GM23338 (cell line): ENCODE results near the gene HDAC8. TPM values are rescaled to one million over a fixed set of nuclear protein-coding genes. Genes with fewer than 3 reads are reported as not detected.

Experiments used
- ATAC-seq: fragments of 200-7000 bp; cut with Tn5 transposase; 3 replicates; pipeline ENCODE4 v1.9.1; 2020
- DNase-seq: peaks from one replicate; pipeline ENCODE4 v3.0.0-alpha.2; 2015; ENCODE audit warnings: low spot score
- H2AFZ ChIP-seq: fragments of 200-600 bp; sonication (generic); 2 replicates; pipeline ENCODE4 v1.8.0; 2016; ENCODE audit warnings: antibody characterized with exemption, mild to moderate bottlenecking, moderate library complexity
- H3F3A ChIP-seq: fragments of 200-600 bp; sonication (generic); replicated peaks from 2 replicates; pipeline ENCODE4 v1.8.0; 2017; ENCODE audit warnings: antibody characterized with exemption, mixed run types, low read depth
- H3K27ac ChIP-seq: fragments of 200-600 bp; sonication (generic); 2 replicates; pipeline ENCODE4 v1.6.1; 2016; ENCODE audit warnings: low read depth
- H3K27me3 ChIP-seq: fragments of 200-600 bp; sonication (generic); 2 replicates; pipeline ENCODE4 v1.8.0; 2016; ENCODE audit warnings: mild to moderate bottlenecking, mixed run types, moderate library complexity; ENCODE audit not compliant: insufficient read depth
- H3K36me3 ChIP-seq: fragments of 200-600 bp; sonication (generic); 2 replicates; pipeline ENCODE4 v1.8.0; 2016; ENCODE audit warnings: mild to moderate bottlenecking; ENCODE audit not compliant: insufficient read depth
- H3K4me1 ChIP-seq: fragments of 200-600 bp; sonication (generic); 2 replicates; pipeline ENCODE4 v1.8.0; 2016; ENCODE audit warnings: mild to moderate bottlenecking, moderate library complexity; ENCODE audit not compliant: insufficient read depth
- H3K4me2 ChIP-seq: fragments of 200-600 bp; sonication (generic); 2 replicates; pipeline ENCODE4 v1.7.1; 2017; ENCODE audit warnings: mixed run types
- H3K4me3 ChIP-seq: fragments of 200-600 bp; sonication (generic); 2 replicates; pipeline ENCODE4 v1.6.1; 2016; ENCODE audit warnings: mixed run types
- H3K79me2 ChIP-seq: fragments of 200-600 bp; sonication (generic); replicated peaks from 2 replicates; pipeline ENCODE4 v1.8.0; 2017; ENCODE audit warnings: mild to moderate bottlenecking; ENCODE audit not compliant: insufficient read depth
- H3K9me2 ChIP-seq: fragments of 200-600 bp; sonication (generic); 2 replicates; pipeline ENCODE4 v1.8.0; 2017; ENCODE audit not compliant: insufficient read depth
- H4K20me1 ChIP-seq: fragments of 200-600 bp; sonication (generic); replicated peaks from 2 replicates; pipeline ENCODE4 v1.8.0; 2017; ENCODE audit warnings: mild to moderate bottlenecking; ENCODE audit not compliant: insufficient read depth
- H3K27ac Mint-ChIP-seq: 2 replicates; pipeline ENCODE4 v1.8.0; 2020; ENCODE audit warnings: inconsistent platforms, mild to moderate bottlenecking, moderate library complexity, mixed read lengths
- H3K27me3 Mint-ChIP-seq: 3 replicates; pipeline ENCODE4 v1.8.0; 2022; ENCODE audit warnings: low read depth, mild to moderate bottlenecking, moderate library complexity, mixed read lengths, inconsistent platforms; ENCODE audit not compliant: insufficient read depth, poor library complexity
- H3K36me3 Mint-ChIP-seq: 3 replicates; pipeline ENCODE4 v1.8.0; 2021; ENCODE audit warnings: low read depth, mild to moderate bottlenecking, inconsistent platforms, moderate library complexity, mixed read lengths
- H3K4me1 Mint-ChIP-seq: 3 replicates; pipeline ENCODE4 v1.8.0; 2020; ENCODE audit warnings: mild to moderate bottlenecking, inconsistent platforms, mixed read lengths
- H3K4me3 Mint-ChIP-seq: 3 replicates; pipeline ENCODE4 v1.8.0; 2021; ENCODE audit warnings: moderate library complexity, mild to moderate bottlenecking, inconsistent platforms, mixed read lengths
- H3K9me3 Mint-ChIP-seq: 3 replicates; pipeline ENCODE4 v1.8.0; 2020; ENCODE audit warnings: moderate library complexity, mild to moderate bottlenecking, inconsistent platforms, mixed read lengths
- EZH2 ChIP-seq: fragments of 200-600 bp; sonication (generic); IDR thresholded peaks from one replicate; pipeline ENCODE4 v1.8.0; 2017; ENCODE audit warnings: antibody characterized with exemption, mild to moderate bottlenecking, low read depth; ENCODE audit not compliant: unreplicated experiment
- EZH2phosphoT487 ChIP-seq: fragments of 200-600 bp; sonication (generic); IDR thresholded peaks from one replicate; pipeline ENCODE4 v1.8.1; 2018; ENCODE audit warnings: antibody characterized with exemption; ENCODE audit not compliant: unreplicated experiment
- JUNB ChIP-seq: IDR thresholded peaks from one replicate; pipeline ENCODE4 v1.6.1; 2016; ENCODE audit warnings: antibody characterized with exemption; ENCODE audit not compliant: unreplicated experiment
- POLR2AphosphoS5 ChIP-seq: IDR thresholded peaks from 2 replicates; pipeline ENCODE4 v1.6.1; 2016; ENCODE audit warnings: antibody characterized with exemption, low read depth
- STAT1 ChIP-seq: IDR thresholded peaks from one replicate; pipeline ENCODE4 v1.6.1; 2016; ENCODE audit warnings: antibody characterized with exemption; ENCODE audit not compliant: unreplicated experiment
- ZNF114 ChIP-seq: fragments of 250-450 bp; sonication (Bioruptor Pico); IDR thresholded peaks from 2 replicates; pipeline ENCODE4 v1.5.0; 2020; ENCODE audit warnings: mild to moderate bottlenecking, moderate library complexity
- polyA plus RNA-seq: library from polyadenylated mRNA; unstranded; fragments of >200 nt; fragmentation: Nextera tagmentation; extraction: Ambion mirVana; gene quantifications from 2 replicates; pipeline ENCODE4 v1.2.1, GENCODE V29; 2016
- total RNA-seq: library from RNA; depleted of rRNA; stranded (reverse); fragments of >200 nt; shearing (Covaris generic); gene quantifications from 2 replicates; pipeline ENCODE4 v1.2.3, GENCODE V29; 2014
- TF ChIP-seq, protein P1 (sequence below): IDR thresholded peaks from one replicate; pipeline ENCODE4 v1.6.1; 2018; ENCODE audit warnings: antibody characterized with exemption; ENCODE audit not compliant: unreplicated experiment
- TF ChIP-seq, protein P2 (sequence below): fragments of 250-450 bp; sonication (Bioruptor Pico); IDR thresholded peaks from 2 replicates; pipeline ENCODE4 v1.5.0; 2020; ENCODE audit warnings: mild to moderate bottlenecking, moderate library complexity
- TF ChIP-seq, protein P3 (sequence below), 2 experiments: fragments of 200-600 bp in 1 of 2; sonication (generic) in 1 of 2; conservative IDR thresholded peaks; 2 replicates each; pipeline versions ENCODE4 v1.5.1 to v1.6.1; 2016 to 2017; ENCODE audit warnings: antibody characterized with exemption in 2 of 2, low read depth in 2 of 2, mild to moderate bottlenecking in 2 of 2, moderate library complexity in 1 of 2
- TF ChIP-seq, protein P4 (sequence below): IDR thresholded peaks from 2 replicates; pipeline ENCODE4 v1.6.1; 2016; ENCODE audit warnings: antibody characterized with exemption

HDAC8 gene
- total and polyA plus RNA-seq, 2 experiments from 2014 or later: 21.6 to 28.7 TPM

DNA sequence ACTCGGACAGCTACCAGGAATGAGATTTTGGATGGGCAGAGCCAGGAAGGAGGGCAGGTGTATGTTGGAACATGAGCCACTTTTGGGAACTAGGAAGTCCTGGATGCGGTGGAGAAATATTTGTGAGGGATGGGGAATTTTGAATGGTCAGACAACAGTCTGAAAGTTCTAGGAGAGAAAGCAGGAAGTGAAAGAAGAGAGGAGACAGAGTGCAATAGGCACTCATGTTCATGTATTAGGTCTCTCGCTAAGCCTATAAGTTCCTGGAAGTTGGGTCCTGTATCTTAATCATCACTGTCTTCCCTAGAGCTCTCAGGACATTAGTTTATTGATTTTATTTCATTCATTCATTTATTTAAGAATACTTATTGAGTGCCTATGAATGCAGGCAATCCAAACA is 201.2 kb downstream of the HDAC8 start:
- Histone ChIP-seq H3K79me2 (no peaks in the 10 kb centered on the region), H4K20me1 (no peaks in the 10 kb centered on the region), H3K4me1 (no peaks in the 10 kb centered on the region), H2AFZ (no peak overlapping the region), H3K27ac (no peak overlapping the region), H3K27me3 (no peaks in the 10 kb centered on the region), H3K9me2 (no peaks in the 10 kb centered on the region), H3K4me3 (no peak overlapping the region), H3K36me3 (no peaks in the 10 kb centered on the region), H3K4me2 (no peak overlapping the region), H3F3A (no peaks in the 10 kb centered on the region)
- no peak for DNase-seq
- Mint-ChIP-seq H3K27me3 (peaks cover 2% of the 10 kb centered on the region), H3K9me3 (no peaks in the 10 kb centered on the region), H3K4me1 (peaks cover 12% of the 10 kb centered on the region), H3K36me3 (no peaks in the 10 kb centered on the region), H3K27ac (no peak overlapping the region), H3K4me3 (no peak overlapping the region)
- no peak for ATAC-seq
- TF ChIP-seq, protein P1, sequence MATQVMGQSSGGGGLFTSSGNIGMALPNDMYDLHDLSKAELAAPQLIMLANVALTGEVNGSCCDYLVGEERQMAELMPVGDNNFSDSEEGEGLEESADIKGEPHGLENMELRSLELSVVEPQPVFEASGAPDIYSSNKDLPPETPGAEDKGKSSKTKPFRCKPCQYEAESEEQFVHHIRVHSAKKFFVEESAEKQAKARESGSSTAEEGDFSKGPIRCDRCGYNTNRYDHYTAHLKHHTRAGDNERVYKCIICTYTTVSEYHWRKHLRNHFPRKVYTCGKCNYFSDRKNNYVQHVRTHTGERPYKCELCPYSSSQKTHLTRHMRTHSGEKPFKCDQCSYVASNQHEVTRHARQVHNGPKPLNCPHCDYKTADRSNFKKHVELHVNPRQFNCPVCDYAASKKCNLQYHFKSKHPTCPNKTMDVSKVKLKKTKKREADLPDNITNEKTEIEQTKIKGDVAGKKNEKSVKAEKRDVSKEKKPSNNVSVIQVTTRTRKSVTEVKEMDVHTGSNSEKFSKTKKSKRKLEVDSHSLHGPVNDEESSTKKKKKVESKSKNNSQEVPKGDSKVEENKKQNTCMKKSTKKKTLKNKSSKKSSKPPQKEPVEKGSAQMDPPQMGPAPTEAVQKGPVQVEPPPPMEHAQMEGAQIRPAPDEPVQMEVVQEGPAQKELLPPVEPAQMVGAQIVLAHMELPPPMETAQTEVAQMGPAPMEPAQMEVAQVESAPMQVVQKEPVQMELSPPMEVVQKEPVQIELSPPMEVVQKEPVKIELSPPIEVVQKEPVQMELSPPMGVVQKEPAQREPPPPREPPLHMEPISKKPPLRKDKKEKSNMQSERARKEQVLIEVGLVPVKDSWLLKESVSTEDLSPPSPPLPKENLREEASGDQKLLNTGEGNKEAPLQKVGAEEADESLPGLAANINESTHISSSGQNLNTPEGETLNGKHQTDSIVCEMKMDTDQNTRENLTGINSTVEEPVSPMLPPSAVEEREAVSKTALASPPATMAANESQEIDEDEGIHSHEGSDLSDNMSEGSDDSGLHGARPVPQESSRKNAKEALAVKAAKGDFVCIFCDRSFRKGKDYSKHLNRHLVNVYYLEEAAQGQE: no peak
- TF ChIP-seq, protein P2, sequence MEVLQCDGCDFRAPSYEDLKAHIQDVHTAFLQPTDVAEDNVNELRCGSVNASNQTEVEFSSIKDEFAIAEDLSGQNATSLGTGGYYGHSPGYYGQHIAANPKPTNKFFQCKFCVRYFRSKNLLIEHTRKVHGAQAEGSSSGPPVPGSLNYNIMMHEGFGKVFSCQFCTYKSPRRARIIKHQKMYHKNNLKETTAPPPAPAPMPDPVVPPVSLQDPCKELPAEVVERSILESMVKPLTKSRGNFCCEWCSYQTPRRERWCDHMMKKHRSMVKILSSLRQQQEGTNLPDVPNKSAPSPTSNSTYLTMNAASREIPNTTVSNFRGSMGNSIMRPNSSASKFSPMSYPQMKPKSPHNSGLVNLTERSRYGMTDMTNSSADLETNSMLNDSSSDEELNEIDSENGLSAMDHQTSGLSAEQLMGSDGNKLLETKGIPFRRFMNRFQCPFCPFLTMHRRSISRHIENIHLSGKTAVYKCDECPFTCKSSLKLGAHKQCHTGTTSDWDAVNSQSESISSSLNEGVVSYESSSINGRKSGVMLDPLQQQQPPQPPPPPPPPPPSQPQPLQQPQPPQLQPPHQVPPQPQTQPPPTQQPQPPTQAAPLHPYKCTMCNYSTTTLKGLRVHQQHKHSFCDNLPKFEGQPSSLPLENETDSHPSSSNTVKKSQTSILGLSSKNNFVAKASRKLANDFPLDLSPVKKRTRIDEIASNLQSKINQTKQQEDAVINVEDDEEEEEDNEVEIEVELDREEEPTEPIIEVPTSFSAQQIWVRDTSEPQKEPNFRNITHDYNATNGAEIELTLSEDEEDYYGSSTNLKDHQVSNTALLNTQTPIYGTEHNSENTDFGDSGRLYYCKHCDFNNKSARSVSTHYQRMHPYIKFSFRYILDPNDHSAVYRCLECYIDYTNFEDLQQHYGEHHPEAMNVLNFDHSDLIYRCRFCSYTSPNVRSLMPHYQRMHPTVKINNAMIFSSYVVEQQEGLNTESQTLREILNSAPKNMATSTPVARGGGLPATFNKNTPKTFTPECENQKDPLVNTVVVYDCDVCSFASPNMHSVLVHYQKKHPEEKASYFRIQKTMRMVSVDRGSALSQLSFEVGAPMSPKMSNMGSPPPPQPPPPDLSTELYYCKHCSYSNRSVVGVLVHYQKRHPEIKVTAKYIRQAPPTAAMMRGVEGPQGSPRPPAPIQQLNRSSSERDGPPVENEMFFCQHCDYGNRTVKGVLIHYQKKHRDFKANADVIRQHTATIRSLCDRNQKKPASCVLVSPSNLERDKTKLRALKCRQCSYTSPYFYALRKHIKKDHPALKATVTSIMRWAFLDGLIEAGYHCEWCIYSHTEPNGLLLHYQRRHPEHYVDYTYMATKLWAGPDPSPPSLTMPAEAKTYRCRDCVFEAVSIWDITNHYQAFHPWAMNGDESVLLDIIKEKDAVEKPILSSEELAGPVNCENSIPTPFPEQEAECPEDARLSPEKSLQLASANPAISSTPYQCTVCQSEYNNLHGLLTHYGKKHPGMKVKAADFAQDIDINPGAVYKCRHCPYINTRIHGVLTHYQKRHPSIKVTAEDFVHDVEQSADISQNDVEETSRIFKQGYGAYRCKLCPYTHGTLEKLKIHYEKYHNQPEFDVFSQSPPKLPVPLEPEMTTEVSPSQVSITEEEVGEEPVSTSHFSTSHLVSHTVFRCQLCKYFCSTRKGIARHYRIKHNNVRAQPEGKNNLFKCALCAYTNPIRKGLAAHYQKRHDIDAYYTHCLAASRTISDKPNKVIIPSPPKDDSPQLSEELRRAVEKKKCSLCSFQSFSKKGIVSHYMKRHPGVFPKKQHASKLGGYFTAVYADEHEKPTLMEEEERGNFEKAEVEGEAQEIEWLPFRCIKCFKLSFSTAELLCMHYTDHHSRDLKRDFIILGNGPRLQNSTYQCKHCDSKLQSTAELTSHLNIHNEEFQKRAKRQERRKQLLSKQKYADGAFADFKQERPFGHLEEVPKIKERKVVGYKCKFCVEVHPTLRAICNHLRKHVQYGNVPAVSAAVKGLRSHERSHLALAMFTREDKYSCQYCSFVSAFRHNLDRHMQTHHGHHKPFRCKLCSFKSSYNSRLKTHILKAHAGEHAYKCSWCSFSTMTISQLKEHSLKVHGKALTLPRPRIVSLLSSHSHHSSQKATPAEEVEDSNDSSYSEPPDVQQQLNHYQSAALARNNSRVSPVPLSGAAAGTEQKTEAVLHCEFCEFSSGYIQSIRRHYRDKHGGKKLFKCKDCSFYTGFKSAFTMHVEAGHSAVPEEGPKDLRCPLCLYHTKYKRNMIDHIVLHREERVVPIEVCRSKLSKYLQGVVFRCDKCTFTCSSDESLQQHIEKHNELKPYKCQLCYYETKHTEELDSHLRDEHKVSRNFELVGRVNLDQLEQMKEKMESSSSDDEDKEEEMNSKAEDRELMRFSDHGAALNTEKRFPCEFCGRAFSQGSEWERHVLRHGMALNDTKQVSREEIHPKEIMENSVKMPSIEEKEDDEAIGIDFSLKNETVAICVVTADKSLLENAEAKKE (CRISPR knock-in tag): no peak
- TF ChIP-seq POLR2AphosphoS5 (no peak), EZH2 (no peak), ZNF114 (no peak), EZH2phosphoT487 (no peak), JUNB (no peak), STAT1 (no peak)
- TF ChIP-seq, protein P3, sequence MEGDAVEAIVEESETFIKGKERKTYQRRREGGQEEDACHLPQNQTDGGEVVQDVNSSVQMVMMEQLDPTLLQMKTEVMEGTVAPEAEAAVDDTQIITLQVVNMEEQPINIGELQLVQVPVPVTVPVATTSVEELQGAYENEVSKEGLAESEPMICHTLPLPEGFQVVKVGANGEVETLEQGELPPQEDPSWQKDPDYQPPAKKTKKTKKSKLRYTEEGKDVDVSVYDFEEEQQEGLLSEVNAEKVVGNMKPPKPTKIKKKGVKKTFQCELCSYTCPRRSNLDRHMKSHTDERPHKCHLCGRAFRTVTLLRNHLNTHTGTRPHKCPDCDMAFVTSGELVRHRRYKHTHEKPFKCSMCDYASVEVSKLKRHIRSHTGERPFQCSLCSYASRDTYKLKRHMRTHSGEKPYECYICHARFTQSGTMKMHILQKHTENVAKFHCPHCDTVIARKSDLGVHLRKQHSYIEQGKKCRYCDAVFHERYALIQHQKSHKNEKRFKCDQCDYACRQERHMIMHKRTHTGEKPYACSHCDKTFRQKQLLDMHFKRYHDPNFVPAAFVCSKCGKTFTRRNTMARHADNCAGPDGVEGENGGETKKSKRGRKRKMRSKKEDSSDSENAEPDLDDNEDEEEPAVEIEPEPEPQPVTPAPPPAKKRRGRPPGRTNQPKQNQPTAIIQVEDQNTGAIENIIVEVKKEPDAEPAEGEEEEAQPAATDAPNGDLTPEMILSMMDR (conservative IDR thresholded peaks at IDR 0.05; ENCODE audit: low read depth in 2 of 2): no peak
- TF ChIP-seq, protein P4, sequence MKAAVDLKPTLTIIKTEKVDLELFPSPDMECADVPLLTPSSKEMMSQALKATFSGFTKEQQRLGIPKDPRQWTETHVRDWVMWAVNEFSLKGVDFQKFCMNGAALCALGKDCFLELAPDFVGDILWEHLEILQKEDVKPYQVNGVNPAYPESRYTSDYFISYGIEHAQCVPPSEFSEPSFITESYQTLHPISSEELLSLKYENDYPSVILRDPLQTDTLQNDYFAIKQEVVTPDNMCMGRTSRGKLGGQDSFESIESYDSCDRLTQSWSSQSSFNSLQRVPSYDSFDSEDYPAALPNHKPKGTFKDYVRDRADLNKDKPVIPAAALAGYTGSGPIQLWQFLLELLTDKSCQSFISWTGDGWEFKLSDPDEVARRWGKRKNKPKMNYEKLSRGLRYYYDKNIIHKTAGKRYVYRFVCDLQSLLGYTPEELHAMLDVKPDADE: no peak
